GM12873 (cell line): ENCODE measurements around the gene TRAF2.
A peak's percentile ranks its signal among the peaks of the same experiment; 100 is the strongest.

ENCODE experiments used
- TF ChIP-seq, protein P1 (sequence below): IDR thresholded peaks from 2 replicates; pipeline ENCODE4 v1.5.1; 2012; ENCODE audit warnings: low read depth, mild to moderate bottlenecking, moderate library complexity, low read length, control low read depth; ENCODE audit not compliant: insufficient read depth; ENCODE audit errors: missing control alignments

TRAF2 gene

DNA sequence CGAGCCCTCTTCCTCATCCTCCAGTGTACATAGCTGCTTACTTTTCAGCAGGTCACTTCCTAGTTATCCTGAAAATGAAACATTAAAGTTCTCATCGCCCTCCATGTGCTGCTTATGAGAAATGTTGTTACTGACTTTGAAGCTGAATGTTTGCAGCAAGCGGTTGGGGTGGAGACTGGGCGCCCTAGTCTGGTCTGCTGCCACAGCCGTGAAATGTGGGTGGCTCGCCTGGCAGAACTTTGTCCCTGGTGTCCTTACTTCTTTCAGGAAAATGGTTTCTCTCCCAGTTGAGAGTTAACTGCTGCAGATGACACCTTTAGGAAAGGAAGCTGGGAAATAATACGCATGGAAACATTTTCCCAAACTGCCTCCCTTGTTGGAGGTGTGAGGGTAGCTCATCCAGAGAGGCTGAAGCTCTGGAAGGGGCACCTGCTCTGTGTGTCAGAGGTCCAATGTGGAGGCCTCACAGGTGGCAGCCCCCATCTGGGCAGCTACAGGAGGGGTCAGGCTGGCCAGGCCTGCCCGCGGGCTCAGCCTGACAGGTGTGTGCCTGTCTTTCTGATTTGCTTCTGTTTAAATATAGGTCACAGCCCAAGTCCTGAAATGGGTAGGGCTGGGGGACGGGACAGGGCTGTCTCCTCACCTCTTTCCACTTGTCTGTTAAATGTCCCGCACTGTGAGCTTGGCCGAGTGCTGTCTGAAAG, 24.0 kb downstream of the TRAF2 start:
- TF ChIP-seq, protein P1, sequence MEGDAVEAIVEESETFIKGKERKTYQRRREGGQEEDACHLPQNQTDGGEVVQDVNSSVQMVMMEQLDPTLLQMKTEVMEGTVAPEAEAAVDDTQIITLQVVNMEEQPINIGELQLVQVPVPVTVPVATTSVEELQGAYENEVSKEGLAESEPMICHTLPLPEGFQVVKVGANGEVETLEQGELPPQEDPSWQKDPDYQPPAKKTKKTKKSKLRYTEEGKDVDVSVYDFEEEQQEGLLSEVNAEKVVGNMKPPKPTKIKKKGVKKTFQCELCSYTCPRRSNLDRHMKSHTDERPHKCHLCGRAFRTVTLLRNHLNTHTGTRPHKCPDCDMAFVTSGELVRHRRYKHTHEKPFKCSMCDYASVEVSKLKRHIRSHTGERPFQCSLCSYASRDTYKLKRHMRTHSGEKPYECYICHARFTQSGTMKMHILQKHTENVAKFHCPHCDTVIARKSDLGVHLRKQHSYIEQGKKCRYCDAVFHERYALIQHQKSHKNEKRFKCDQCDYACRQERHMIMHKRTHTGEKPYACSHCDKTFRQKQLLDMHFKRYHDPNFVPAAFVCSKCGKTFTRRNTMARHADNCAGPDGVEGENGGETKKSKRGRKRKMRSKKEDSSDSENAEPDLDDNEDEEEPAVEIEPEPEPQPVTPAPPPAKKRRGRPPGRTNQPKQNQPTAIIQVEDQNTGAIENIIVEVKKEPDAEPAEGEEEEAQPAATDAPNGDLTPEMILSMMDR, result no peak

DNA sequence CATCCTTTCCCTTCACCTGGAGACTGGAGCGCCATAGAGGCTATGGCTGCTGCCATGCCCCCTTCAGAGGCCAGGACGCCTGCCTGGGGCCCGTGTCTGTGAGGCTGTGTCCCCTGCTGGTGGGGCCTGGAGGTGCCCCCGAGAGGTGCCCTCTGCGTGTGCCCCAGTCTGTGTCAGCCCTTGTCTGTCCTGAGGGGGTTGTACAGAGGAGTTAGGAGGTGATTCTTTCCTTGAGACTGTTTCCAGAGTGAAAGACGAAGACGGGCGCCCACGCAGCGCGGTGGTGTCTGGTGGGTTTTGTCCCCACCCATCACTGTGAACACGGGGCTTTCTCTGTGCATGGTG, 24.6 kb downstream of the TRAF2 start:
- TF ChIP-seq, protein P1, result peak; percentile 33

DNA sequence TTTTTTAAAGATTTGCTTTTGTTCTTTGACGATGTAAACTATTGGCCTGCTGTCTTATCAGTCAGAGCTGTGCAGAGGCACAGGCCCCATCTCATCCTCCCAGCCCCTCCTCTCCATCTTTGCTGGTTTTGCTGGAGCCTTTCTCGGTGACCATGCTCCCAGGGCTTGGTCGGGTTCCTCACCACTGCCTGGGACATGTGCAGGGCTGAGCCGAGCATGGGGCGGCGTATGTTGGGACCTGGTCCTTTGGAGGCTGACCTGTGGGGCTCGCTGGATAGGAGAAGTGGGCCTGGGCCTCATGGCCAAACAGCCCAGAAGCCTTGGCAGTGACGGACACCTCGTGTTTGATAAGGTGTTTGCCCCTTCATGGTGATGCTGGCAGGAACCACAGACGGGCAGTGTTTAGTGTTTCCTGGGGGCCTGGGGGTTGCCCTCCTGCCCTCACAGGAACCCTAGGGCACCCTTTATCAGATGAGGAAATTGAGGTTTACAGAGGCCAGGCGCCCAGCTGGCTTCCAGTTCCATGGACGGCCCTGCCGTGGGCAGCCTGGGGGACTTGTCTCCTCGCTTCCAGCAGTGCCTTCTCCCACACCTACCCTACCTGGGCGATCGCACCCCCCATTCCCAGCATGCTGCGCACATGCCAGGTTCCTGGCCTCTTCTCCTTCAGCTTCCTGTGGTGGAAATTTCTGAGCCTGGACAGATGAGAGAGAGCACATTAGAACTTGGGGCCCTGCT, 27.6 kb downstream of the TRAF2 start:
- TF ChIP-seq, protein P1, result no peak

DNA sequence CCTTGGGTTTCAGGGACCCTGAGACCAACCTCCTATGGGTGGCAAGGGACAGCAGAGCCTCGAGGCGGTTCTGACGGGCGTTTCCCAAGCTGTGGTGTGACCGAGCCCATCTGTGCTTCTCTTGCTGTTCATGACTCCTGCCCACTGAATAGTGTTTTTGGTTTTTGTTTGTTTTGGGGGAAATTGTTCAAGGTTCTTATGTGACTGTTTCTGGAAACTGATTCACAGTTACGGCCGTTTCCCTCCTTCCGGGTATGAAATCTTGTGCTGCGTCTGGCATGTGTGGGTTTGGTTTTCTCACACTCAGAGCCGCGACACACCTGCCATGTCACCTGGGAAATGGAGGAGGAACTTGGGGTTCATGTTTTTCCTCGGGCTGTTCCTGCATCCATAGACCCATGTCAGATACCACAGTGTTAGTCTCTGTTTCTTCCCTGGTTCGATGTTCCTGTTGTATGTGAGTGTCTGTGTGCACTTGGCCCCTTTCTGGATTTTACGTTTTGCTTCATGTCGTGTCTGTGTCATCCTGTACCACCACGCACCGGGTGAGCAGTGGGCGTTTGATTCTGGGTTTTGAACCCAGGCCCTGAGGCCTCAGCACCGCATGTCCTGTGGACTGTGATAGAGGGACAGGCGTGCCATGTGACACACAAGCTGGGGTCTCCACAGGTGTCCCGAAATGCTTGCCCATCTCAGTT, 29.5 kb downstream of the TRAF2 start:
- TF ChIP-seq, protein P1, result no peak

DNA sequence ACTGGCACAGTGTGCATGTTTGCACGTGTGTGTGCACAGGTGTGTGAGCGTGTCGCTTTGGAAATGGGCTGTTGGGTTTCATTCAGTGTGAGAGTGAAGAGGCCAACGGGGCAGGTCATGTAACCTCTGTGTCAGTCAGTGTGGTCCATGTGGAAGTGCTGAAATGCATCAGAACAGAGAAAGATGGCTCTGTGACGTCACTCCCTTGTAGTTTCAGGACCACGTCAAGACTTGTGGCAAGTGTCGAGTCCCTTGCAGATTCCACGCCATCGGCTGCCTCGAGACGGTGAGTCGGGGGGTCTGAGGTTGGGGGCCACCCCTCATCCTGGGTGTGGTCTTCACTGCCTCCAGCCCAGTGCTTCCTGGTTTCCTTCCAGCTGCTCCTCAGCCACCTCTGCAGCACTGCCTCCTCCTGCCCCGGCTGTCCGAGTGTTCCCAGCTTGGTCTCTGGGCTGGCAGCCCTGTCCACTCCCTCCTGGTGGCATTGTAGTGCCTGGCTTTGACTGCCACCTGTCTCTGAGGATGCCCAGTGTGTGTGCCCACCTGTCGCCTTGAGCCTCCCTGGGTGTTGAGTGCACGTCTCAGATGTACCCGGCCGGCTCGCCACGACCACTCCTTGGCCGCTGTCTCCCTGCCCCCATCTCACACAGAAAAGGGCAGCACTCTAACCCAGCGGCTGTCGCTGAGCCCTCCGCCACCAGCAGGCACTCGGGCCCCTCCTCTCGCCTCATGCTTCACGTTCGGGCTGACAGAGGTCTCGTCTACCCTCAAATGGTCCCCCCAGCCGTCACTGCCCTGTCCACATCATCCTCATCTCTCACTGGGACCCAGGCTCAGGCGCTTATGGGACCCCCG, 30.2 kb downstream of the TRAF2 start:
- TF ChIP-seq, protein P1, result no peak

DNA sequence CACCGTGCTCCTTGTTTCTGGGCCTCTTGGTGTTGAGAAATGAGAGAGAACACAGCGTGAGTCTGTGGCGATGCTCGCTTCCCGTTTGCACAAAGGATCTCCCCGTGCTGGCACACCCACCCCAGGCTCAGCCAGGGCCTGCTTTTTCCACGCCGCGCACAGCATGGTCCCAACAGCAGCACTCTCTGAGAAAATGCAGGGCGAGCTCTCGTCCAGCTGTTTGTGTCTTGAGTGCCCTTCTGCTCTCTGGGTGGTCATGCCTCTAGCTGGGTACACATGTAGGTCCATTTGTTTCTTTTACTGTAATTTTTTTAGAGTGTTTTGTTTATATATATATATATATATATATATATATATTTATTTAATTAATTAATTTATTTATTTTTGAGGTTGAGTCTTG, 31.6 kb downstream of the TRAF2 start:
- TF ChIP-seq, protein P1, result no peak
